GM19238 (cell line): ENCODE results near the gene ABI3BP.

Experiments
- DNase-seq: peaks from one replicate; pipeline ENCODE4 v3.0.0; 2011; ENCODE audit warnings: low spot score; ENCODE audit not compliant: insufficient read length

ABI3BP gene

GRCh38 chr3:100844063-100844936 lies 148.9 kb downstream of the ABI3BP start:
- no peak for DNase-seq

GRCh38 chr3:100838157-100838556 lies 155.1 kb downstream of the ABI3BP start:
- no peak for DNase-seq

- no peak for DNase-seq
Observed at GRCh38 chr3:100836661-100837060, 156.6 kb downstream of the ABI3BP start.

- no peak for DNase-seq
Observed at GRCh38 chr3:100834332-100834731, 158.9 kb downstream of the ABI3BP start.

- DNase-seq: no peak
Observed at GRCh38 chr3:100833483-100833882, 159.7 kb downstream of the ABI3BP start.

GRCh38 chr3:100831629-100832028 lies 161.6 kb downstream of the ABI3BP start:
- DNase-seq: no peak

- DNase-seq: no peak
Observed at GRCh38 chr3:100830931-100831330, 162.3 kb downstream of the ABI3BP start.

GRCh38 chr3:100825574-100825973 lies 167.6 kb downstream of the ABI3BP start:
- no peak for DNase-seq

GRCh38 chr3:100815583-100815982 lies 177.6 kb downstream of the ABI3BP start:
- DNase-seq: no peak

- no peak for DNase-seq
Observed at GRCh38 chr3:100813828-100814227, 179.4 kb downstream of the ABI3BP start.

GRCh38 chr3:100811779-100812507 lies 181.3 kb downstream of the ABI3BP start:
- DNase-seq: no peak

- no peak for DNase-seq
Observed at GRCh38 chr3:100810671-100811070, 182.6 kb downstream of the ABI3BP start.

GRCh38 chr3:100804631-100805030 lies 188.6 kb downstream of the ABI3BP start:
- no peak for DNase-seq

- DNase-seq: no peak
Observed at GRCh38 chr3:100803711-100804110, 189.5 kb downstream of the ABI3BP start.

- no peak for DNase-seq
Observed at GRCh38 chr3:100802126-100802525, 191.1 kb downstream of the ABI3BP start.

GRCh38 chr3:100798012-100798411 lies 195.2 kb downstream of the ABI3BP start:
- DNase-seq: no peak

GRCh38 chr3:100796556-100796955 lies 196.7 kb downstream of the ABI3BP start:
- no peak for DNase-seq

GRCh38 chr3:100789579-100789978 lies 203.6 kb downstream of the ABI3BP start:
- no peak for DNase-seq

GRCh38 chr3:100783619-100784018 lies 209.6 kb downstream of the ABI3BP start:
- no peak for DNase-seq

- DNase-seq: no peak
Observed at GRCh38 chr3:100782906-100783305, 210.3 kb downstream of the ABI3BP start.

- DNase-seq: no peak
Observed at GRCh38 chr3:100782348-100782747, 210.9 kb downstream of the ABI3BP start.

GRCh38 chr3:100781301-100781700 lies 211.9 kb downstream of the ABI3BP start:
- no peak for DNase-seq
